HG03354 (cell line): Measurements from ENCODE around the gene CACNA1I.
"Not testable (repeated sequence)": the region's sequence is repeated elsewhere in the genome, so short reads cannot be mapped to it uniquely, and the experiment has no call there.

Source experiments
- ATAC-seq: cut with Tn5 transposase; IDR thresholded peaks from one replicate; pipeline ENCODE4 v1.9.1; 2021; ENCODE audit warnings: mild to moderate bottlenecking; ENCODE audit not compliant: unreplicated experiment, poor library complexity, severe bottlenecking

Gene CACNA1I

DNA sequence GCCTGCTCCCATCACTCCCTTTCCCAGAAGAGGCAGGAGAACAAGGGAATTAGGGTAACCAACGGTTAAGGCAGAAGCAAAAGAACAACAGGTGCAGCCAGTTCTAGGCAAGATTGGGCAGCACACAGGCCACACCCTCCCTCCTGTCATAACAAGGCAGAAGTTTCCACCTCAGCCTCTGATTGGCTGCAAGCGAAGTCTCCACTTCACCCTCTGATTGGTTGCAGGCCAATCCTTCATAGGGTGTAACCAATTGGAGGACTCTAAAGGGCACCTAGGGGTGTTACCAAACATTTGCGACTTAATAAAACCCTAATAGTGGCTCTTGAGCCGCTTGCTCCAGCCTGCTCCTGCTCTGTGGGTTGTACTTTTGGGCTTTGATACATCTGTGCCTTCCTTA, 153.8 kb downstream of the CACNA1I start:
- no peak for ATAC-seq

DNA sequence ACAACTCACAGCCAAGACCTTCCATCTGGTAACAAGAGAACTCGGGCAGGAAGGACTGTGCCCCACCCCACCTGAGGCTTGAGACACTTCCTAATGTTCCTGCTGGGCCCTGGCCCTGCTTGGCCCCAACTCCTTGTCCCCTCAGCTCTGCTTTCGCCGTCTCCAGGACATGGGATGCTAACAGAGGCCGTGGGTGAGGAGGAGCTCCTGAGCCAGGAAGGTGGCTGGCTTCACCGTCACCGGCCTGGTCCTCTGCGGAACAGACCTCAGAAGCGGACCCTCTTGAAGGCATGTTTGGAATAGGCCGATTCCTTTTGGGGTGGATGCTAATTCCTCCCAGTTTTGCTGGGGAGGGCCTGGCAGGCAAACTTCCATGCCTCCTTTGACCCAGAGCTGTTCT, 154.3 kb downstream of the CACNA1I start:
- no peak for ATAC-seq

DNA sequence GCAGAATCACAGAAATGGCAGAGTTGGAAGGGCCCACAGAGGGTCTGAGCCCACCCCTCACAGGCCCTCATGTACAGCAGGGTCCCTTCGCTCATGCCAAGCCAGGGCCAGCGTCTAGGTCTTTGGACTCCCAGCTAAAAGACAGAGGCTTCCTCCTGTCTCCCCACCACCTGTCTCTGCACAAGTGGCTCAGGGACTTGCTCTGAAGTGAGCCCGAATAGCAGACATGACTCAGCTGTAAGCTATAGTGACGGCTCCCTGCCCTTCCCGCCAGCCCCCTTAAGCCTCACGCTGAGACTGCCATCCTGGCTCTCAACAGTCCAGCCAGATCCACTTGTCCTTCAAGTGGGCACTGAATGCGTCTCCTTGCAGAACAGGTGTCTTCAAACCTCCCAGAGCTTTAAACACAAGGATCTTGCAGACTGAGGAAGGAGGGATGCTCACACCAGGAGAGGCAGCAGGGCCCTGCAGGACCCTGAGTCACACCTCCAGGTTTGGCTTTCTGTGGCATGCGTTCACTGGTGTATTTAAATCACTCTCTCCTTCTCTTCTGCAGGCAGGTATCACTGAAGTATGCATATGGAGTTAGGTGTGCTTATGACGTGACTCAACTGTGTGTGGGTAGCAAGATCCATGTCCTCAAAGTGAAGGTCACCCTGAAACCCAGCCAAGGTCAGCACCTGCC, 154.9 kb downstream of the CACNA1I start:
- ATAC-seq = no peak

DNA sequence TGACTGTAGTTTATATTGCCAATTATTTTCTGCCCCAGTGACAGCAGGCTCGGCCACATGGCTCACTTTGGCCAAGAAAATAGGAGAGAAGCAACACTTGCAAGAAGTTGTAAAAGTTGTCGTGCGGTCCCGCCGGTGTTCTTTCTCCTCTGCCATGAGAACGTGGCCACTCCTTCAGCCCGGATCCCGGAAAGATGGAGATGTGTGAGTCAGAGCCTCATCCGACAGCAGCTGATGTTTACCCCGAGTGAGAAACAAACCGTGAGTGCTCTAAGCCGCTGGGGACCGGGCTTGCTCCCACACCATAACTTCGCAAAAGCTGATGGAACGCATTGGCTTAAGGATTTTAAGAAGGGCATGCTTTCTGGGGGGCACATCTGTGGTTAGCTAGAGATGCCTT, 157.0 kb downstream of the CACNA1I start:
- ATAC-seq = no peak

DNA sequence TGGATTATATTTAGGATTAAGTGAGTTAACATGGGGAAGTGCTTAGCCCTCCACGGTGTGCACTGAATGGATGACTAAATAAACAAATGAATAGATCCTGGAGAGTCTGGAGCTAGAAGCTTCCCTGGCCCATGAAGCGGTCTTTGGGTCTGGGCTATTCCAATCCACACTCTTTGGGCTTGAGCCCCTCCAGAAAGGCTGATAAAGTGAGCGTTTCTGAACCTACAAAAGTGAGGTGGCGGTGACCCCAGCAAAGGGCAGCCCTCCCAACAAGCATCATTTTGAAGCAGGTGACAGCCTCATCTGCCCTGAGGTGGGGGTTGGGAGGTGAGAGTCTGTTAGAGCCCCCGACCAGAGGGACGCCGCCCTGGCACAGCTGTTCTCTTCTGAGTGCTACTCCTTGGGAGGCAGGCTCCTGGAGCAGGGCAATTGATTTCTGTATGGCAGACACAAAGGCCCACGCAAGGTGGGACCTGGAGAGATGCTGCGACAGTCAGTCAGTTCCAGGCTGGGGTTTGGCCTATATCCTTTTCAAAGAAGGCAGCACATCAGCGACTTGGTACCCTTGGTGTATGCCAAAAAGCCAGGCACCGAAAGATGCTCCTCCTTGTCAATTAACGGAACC, 157.8 kb downstream of the CACNA1I start:
- ATAC-seq = no peak

DNA sequence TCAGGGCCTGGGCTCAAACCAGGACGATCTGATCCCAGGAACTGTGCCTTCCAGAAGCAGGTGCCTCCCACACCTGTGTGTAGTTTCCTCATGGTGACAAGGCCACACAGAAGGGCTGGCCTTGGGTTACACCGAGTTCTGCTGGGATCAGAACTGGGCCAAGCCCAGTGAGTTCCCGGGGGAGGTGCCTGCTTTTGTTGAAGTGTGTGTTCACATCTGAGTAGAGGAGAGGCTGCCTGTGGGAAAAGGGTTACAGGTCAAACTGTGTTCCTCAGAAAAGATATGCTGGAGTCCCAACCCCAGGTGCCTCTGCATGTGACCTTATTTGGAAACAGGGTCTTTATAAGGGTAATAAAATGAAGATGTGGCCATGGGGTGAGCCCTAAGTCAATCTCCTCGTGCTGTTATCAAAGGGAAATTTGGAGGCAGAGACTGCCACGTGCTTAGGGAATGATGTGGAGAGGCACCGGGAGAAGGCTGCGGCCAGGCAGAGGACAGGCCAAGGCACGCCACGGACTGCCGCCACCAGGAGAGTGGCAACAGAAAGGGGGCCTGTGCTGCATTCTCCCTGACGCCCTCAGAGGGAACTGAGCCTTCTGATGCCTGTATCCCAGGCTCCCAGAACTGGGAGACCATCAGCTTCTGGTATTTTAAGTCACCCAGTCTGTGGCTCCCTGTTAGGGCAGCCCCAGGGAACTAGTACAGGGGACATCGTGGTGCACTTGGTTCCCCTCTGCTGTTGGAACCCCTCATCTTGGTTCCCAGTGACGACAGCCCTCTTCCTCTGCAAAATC, 158.8 kb downstream of the CACNA1I start:
- ATAC-seq = no peak

DNA sequence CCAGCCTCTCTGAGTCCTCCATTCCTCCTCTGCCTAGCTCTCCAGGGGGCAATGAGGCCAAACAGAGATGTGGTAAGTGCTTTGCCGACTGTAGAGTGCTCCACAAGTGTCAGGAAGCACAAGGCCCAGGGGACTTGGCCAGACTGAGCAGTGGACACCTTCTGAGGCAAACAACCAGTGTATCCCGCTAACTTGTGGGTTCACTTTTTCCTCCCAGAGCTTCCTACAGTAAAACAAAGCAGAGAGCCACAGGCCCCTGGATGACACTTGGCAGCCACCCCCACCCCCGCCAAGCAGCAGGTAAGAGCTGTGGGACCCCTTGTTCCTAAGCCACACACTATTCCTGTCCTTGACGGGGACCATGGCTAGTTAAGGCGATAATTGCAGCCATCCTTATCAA, 160.9 kb downstream of the CACNA1I start:
- ATAC-seq = no peak

DNA sequence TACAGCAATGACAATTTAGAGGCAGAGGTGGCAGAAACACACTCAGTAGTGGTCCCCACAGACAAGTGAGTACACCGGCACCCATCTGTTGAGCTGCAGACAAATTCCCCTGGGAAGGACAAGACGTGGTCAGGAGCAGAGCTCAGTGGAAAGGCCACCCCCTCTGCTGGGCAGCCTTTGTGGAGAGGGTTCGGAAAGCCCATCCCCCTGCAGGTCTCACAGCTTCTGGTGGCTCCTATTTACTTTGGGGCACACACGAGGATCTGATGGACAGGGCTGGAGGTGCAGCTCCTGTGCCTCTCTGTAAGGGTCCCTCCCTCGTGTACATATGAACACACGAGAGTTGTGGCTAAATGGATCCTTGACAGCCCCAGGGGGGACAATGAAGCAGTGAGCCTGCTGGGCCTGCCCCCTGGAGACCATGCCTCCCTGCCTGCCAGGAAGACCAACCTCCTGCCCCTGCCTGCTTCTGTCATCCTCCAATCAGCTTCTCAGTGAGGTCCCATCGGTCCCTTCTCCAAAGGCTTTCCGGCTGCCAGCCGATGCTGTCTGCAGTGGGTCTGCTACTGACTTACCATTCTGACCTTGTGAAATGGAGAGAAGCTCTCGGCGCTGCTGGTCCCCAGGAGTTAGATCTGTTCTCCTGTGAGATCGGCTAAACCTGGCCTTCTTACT, 161.5 kb downstream of the CACNA1I start:
- no peak for ATAC-seq

DNA sequence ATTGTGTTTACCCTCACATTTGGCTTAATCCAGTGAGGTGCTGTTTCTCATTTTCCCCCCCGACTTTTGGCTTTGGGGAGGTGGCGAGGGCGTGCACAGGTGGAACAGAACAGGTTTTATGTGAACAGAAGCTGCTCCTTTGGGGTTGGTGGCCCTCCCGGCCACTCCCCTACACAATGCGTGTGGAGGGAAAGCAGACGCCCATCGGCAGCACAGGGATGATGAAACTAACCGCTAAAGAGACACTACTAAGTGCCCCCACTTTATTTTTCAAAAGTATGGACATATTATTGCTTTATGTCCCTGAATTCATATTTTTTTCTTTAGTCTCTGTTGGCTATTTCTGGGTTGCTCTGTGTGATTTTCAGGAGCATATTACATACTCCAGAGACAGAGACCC, 162.1 kb downstream of the CACNA1I start:
- ATAC-seq = no peak

DNA sequence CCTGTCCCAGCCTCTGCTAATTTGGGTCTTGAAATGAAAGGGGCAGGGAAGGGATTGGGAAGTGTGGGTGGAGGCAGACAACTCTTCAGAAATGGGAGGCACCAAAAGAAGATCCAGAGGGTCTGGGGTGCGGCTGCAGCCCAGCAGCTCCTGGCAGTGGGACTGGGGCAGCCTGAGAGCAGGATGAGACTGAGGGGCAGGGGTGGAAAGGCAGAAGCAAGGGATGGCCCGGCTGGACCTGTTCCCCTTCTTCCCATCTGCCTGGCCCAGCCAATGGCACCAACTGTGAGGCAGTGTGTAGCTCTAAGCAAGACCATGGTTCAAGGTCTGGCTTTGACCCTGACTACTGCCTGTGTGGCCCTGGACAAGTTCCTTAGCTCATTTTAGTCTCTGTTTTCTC, 162.6 kb downstream of the CACNA1I start:
- ATAC-seq = no peak

DNA sequence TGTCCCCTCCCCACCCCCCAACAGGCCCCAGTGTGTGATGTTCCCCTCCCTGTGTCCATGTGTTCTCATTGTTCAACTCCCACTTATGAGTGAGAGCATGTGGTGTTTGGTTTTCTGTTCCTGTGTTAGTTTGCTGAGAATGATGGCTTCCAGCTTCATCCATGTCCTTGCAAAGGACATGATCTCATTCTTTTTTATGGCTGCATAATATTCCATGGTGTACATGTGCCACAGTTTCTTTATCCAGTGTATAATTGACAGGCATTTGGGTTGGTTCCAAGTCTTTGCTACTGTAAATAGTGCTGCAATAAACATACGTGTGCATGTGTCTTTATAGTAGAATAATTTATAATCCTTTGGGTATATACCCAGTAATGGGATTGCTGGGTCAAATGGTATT, 163.5 kb downstream of the CACNA1I start:
- not testable (repeated sequence) for ATAC-seq

DNA sequence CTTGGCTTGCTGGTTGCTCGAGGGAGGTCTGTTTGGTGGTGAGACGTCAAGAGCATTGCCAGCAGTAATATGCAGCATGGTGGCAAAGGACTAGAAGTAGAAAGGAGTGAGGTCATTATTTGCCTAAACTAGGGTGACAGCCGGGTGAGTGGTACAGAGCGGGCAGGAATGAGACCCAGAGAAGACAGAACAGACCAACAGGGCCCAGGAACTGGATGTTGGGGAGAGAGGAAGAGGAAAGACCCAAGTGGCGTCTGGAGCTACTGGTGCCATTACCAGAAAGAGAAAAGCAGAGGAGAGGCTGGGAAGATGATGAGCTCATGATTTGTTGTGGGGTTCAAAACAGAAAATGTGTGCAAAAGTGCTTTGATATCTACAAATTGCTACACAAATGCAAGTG, 164.3 kb downstream of the CACNA1I start:
- ATAC-seq = no peak

DNA sequence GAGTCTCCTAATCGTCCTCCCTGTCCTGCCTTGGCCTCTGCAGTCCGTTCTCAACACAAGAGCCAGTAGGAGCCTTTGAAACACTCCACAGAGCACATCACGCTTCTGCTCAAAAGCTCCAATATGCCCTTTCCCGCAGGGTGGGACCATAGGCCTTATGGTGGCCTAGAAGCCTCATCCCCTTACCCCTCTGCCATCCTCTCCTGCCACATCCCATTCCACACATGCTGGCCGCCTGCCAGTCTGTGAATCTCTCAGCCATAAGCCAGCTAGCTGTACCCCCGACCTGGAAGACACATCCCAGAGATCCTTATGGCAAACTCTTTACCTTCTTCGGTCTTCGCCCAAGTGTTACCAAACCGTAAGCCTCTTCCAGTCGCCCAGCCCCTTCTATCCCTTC, 165.2 kb downstream of the CACNA1I start:
- no peak for ATAC-seq

DNA sequence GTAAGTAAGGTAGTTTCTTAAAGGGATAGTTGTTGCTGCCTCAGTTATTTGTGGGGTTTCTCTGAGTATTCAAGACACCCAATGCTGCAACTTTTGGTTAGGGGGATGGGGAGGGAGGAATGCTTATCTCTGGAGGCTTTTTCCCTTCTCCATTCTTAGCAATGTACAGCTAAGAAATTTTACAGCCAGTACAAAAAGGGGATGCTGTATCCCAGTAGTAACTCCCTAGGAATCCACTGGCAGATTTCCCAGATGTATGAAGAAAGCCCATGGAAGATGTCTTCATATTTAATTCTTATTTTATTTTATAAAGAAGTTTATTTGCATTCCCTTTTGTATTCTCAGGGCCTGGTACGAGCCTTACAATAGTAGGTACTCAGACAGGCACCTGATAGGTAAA, 168.2 kb downstream of the CACNA1I start:
- no peak for ATAC-seq
